K562 (cell line): ENCODE results near the gene SF3B3. TPM values are rescaled to one million over a fixed set of nuclear protein-coding genes. Genes with fewer than 3 reads are reported as not detected.

Experiments used
- CREB3 ChIP-seq: fragments of 450-650 bp; conservative IDR thresholded peaks from 2 replicates; pipeline ENCODE4 v1.6.1; 2016; ENCODE audit warnings: missing genetic modification characterization, low read depth, mild to moderate bottlenecking, missing compliant biosample characterization, moderate library complexity
- E2F6 ChIP-seq, 2 experiments: IDR thresholded peaks; 2 replicates each; pipeline ENCODE4 v1.6.1; 2011; ENCODE audit warnings: borderline replicate concordance in 1 of 2, control low read depth in 1 of 2, low read depth in 1 of 2, low read length in 1 of 2, mild to moderate bottlenecking in 1 of 2, mixed read lengths in 1 of 2, moderate library complexity in 1 of 2; ENCODE audit not compliant: insufficient read depth in 1 of 2, insufficient read length in 1 of 2, poor library complexity in 1 of 2, severe bottlenecking in 1 of 2; ENCODE audit errors: extremely low read depth in 1 of 2
- MYC ChIP-seq, 2 experiments: fragments of 250-450 bp in 1 of 2; sonication (Bioruptor Pico) in 1 of 2; IDR thresholded peaks; 2 replicates each; pipeline versions ENCODE4 v1.5.1 to v1.6.1; 2012 to 2021; ENCODE audit warnings: low read depth in 2 of 2, borderline replicate concordance in 1 of 2, improper control_type of control experiment in 1 of 2, low read length in 1 of 2, mild to moderate bottlenecking in 1 of 2, moderate library complexity in 1 of 2
- RAD51 ChIP-seq: fragments of 450-650 bp; IDR thresholded peaks from 2 replicates; pipeline ENCODE4 v1.7.1; 2016; ENCODE audit warnings: low read depth, mild to moderate bottlenecking, borderline replicate concordance
- SIN3A ChIP-seq, 2 experiments: fragments of 150-350 bp in 1 of 2; IDR thresholded peaks; 2 replicates each; pipeline ENCODE4 v1.6.1; 2011 to 2016; ENCODE audit warnings: borderline replicate concordance in 2 of 2, low read depth in 2 of 2, low read length in 2 of 2, mild to moderate bottlenecking in 2 of 2, moderate library complexity in 2 of 2; ENCODE audit not compliant: control insufficient read depth in 1 of 2
- STAT6 ChIP-seq: sonication (generic); formaldehyde crosslinking; IDR thresholded peaks from 2 replicates; pipeline ENCODE4 v1.8.1; 2023; ENCODE audit warnings: mild to moderate bottlenecking, missing genetic modification reagents
- TAF9B ChIP-seq: fragments of 450-650 bp; IDR thresholded peaks from 2 replicates; pipeline ENCODE4 v1.6.1; 2018; ENCODE audit warnings: mild to moderate bottlenecking; ENCODE audit not compliant: partially characterized antibody
- TFAP4 ChIP-seq: sonication (generic); formaldehyde crosslinking; IDR thresholded peaks from 2 replicates; pipeline ENCODE4 v1.8.0; 2022; ENCODE audit warnings: missing genetic modification reagents, mild to moderate bottlenecking, moderate library complexity, borderline replicate concordance
- USF1 ChIP-seq: sonication (generic); formaldehyde crosslinking; IDR thresholded peaks from 2 replicates; pipeline ENCODE4 v1.9.0; 2022; ENCODE audit warnings: mild to moderate bottlenecking, missing genetic modification reagents
- ZBTB9 ChIP-seq: fragments of 450-650 bp; formaldehyde crosslinking; IDR thresholded peaks from 2 replicates; pipeline ENCODE4 v1.4.0; 2020; ENCODE audit warnings: mild to moderate bottlenecking, moderate library complexity
- ZC3H11A ChIP-seq: IDR thresholded peaks from 2 replicates; pipeline ENCODE4 v1.6.1; 2012; ENCODE audit warnings: low read depth, low read length, improper control_type of control experiment
- ZNF79 ChIP-seq: fragments of 250-450 bp; sonication (Bioruptor Pico); IDR thresholded peaks from 2 replicates; pipeline ENCODE4 v1.4.0; 2020; ENCODE audit warnings: low read depth, mild to moderate bottlenecking, moderate library complexity
- polyA plus RNA-seq, 8 experiments: library from polyadenylated mRNA; depleted of rRNA in 4 of 8; stranded (reverse) in 5 of 8; unstranded in 3 of 8; fragments of >200 nt; fragmentation: Nextera tagmentation in 2 of 8; fragmentation: Illumina TruSeq in 1 of 8; extraction: Ambion mirVana in 2 of 8; extraction: Trizol in 1 of 8; gene quantifications; 2 replicates each; pipeline versions ENCODE4 v1.2.1 to v1.2.3, GENCODE V29; 2011 to 2014; ENCODE audit warnings: inconsistent platforms in 1 of 8, missing spikeins in 1 of 8
- total RNA-seq, 7 experiments: library from RNA; depleted of rRNA in 6 of 7; stranded (reverse); fragments of >200 nt in 6 of 7; fragmentation: Illumina TruSeq in 2 of 7; extraction: Trizol in 2 of 7; gene quantifications; 2 replicates each; pipeline versions ENCODE4 v1.2.1 to v1.2.3, GENCODE V29; 2011 to 2021; ENCODE audit warnings: low replicate concordance in 1 of 7

SF3B3 gene
- total and polyA plus RNA-seq, 9 of the 15 experiments (the other 6 are each of a cell fraction or from before 2014, with no cell fraction given): 98.9 to 546 (median 221) TPM

GRCh38 chr16:70579648-70580630, 56.3 kb downstream of the SF3B3 start (continued):
- TF ChIP-seq RAD51: peak; percentile 69
- no peak for TF ChIP-seq ZC3H11A
- peak; percentile 82 for TF ChIP-seq USF1
- no peak for TF ChIP-seq TFAP4 (CRISPR knock-in tag)
- TF ChIP-seq ZNF79 (CRISPR knock-in tag): no peak
- TF ChIP-seq MYC (IDR thresholded peaks at IDR 0.05; ENCODE audit: low read depth, low read length): peak; percentile 60
- no peak for TF ChIP-seq MYC (CRISPR knock-in tag; IDR thresholded peaks at IDR 0.05; ENCODE audit: borderline replicate concordance, low read depth)
- 0 out of 4 replicates have a peak, but pooled peaks of 1 of the 2 experiments have one; percentile 46 for TF ChIP-seq SIN3A (IDR thresholded peaks at IDR 0.05; ENCODE audit: borderline replicate concordance in 2 of 2, control insufficient read depth in 1 of 2, low read depth in 2 of 2, low read length in 2 of 2)
- no peak for TF ChIP-seq ZBTB9
- no peak for TF ChIP-seq STAT6 (CRISPR knock-in tag)
- no peak for TF ChIP-seq CREB3
- TF ChIP-seq E2F6 (IDR thresholded peaks at IDR 0.05; ENCODE audit: borderline replicate concordance in 1 of 2, extremely low read depth in 1 of 2, insufficient read depth in 1 of 2, insufficient read length in 1 of 2, low read depth in 1 of 2, low read length in 1 of 2, poor library complexity in 1 of 2, severe bottlenecking in 1 of 2): peak; percentile 64 to 88
- TF ChIP-seq TAF9B: no peak
